Stimulated activated memory B cell treated with anti-CD40 and anti-IgM and Interleukin-4, amounts not matched to agents 10 μg/mL and 1 μg/mL and 100 μg/mL, for 72 hours (primary cell): ENCODE results near the gene CAPN15.

ENCODE experiments used
- ATAC-seq: fragments of 150-1000 bp; cut with Tn5 transposase; 2 replicates; pipeline ENCODE4 v1.10.0; 2021
- H3K27ac Mint-ChIP-seq: one replicate; pipeline ENCODE4 v1.8.0; 2022; ENCODE audit warnings: mild to moderate bottlenecking, mixed read lengths
- H3K27me3 Mint-ChIP-seq: one replicate; pipeline ENCODE4 v1.8.0; 2022; ENCODE audit warnings: mixed read lengths
- H3K36me3 Mint-ChIP-seq: one replicate; pipeline ENCODE4 v1.8.0; 2022; ENCODE audit warnings: mixed read lengths
- H3K4me1 Mint-ChIP-seq: one replicate; pipeline ENCODE4 v1.8.0; 2022; ENCODE audit warnings: mixed read lengths
- H3K4me3 Mint-ChIP-seq: one replicate; pipeline ENCODE4 v1.8.0; 2022; ENCODE audit warnings: mild to moderate bottlenecking, moderate library complexity, mixed read lengths
- H3K9me3 Mint-ChIP-seq: one replicate; pipeline ENCODE4 v1.8.0; 2022; ENCODE audit warnings: mixed read lengths

The CAPN15 gene

GRCh38 chr16:544517-544916 lies 17.0 kb downstream of the CAPN15 start:
- H3K27ac Mint-ChIP-seq, result no peak overlapping the region
- peaks cover 4% of the 10 kb centered on the region for H3K36me3 Mint-ChIP-seq
- no peaks in the 10 kb centered on the region for H3K27me3 Mint-ChIP-seq
- H3K4me1 Mint-ChIP-seq, result no peaks in the 10 kb centered on the region
- no peak overlapping the region for H3K4me3 Mint-ChIP-seq
- H3K9me3 Mint-ChIP-seq, result no peaks in the 10 kb centered on the region
- no peak for ATAC-seq

DNA sequence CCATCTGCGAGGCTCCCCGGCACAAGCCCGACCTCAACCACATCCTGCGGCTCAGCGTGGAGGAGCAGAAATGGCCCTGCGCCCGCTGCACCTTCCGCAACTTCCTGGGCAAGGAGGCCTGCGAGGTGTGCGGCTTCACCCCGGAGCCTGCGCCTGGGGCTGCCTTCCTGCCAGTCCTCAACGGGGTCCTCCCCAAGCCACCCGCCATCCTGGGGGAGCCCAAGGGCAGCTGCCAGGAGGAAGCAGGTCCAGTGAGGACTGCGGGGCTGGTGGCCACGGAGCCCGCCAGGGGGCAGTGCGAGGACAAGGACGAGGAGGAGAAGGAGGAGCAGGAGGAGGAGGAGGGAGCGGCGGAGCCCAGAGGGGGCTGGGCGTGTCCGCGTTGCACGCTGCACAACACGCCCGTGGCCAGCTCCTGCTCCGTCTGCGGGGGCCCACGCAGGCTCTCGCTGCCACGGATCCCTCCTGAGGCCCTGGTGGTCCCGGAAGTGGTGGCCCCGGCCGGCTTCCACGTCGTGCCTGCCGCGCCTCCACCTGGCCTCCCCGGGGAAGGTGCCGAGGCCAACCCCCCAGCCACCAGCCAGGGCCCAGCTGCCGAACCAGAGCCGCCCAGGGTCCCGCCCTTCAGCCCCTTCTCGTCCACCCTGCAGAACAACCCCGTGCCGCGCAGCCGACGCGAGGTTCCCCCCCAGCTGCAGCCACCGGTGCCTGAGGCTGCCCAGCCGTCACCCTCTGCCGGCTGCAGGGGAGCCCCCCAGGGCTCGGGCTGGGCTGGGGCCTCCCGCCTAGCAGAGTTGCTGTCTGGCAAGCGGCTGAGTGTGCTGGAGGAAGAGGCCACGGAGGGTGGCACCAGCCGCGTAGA lies 19.6 kb downstream of the CAPN15 start:
- no peaks in the 10 kb centered on the region for H3K4me1 Mint-ChIP-seq
- peak; percentile 51 for ATAC-seq
- H3K9me3 Mint-ChIP-seq, result no peaks in the 10 kb centered on the region
- no peak overlapping the region for H3K27ac Mint-ChIP-seq
- peaks cover 4% of the 10 kb centered on the region for H3K36me3 Mint-ChIP-seq
- peak overlapping the region; percentile 55 for H3K4me3 Mint-ChIP-seq
- no peaks in the 10 kb centered on the region for H3K27me3 Mint-ChIP-seq

- Mint-ChIP-seq H3K4me3 (no peak overlapping the region), H3K4me1 (no peaks in the 10 kb centered on the region), H3K27ac (no peak overlapping the region), H3K9me3 (no peaks in the 10 kb centered on the region), H3K36me3 (peaks cover 4% of the 10 kb centered on the region), H3K27me3 (no peaks in the 10 kb centered on the region)
- ATAC-seq, result no peak
Measured at GRCh38 chr16:548586-548985, 21.1 kb downstream of the CAPN15 start.

DNA sequence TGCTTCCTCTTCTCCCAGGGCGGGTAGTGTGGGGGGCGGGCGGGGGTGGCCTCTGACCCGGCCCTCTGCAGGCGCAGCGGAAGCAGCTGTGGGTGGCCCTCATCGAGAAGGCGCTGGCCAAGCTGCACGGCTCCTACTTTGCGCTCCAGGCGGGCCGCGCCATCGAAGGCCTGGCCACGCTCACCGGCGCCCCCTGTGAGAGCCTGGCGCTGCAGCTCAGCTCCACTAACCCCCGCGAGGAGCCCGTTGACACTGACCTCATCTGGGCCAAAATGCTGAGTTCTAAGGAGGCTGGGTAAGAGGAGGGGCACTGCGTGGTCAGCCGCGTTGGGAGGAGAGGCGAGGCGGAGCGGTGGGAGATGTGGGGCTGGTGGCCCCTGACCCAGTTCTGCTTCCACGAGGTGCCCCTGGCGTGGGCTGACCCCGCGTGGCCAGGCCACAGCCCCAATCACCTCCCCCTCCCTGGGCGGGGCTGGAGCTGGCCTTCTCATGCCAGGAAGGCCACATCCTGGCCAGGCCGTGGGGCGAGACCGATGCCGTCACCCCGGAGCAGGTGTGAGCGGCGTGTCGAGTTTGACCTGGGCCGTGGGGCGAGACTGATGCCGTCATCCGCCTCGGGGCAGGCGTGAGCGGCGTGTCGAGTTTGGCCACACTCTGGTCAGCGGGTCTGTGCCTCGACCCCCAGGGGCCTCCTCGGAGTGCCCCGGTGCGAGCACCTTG lies 22.2 kb downstream of the CAPN15 start:
- no peak overlapping the region for H3K27ac Mint-ChIP-seq
- H3K4me3 Mint-ChIP-seq, result no peak overlapping the region
- no peaks in the 10 kb centered on the region for H3K9me3 Mint-ChIP-seq
- H3K4me1 Mint-ChIP-seq, result no peaks in the 10 kb centered on the region
- no peak for ATAC-seq
- H3K36me3 Mint-ChIP-seq, result peaks cover 10% of the 10 kb centered on the region
- no peaks in the 10 kb centered on the region for H3K27me3 Mint-ChIP-seq

DNA sequence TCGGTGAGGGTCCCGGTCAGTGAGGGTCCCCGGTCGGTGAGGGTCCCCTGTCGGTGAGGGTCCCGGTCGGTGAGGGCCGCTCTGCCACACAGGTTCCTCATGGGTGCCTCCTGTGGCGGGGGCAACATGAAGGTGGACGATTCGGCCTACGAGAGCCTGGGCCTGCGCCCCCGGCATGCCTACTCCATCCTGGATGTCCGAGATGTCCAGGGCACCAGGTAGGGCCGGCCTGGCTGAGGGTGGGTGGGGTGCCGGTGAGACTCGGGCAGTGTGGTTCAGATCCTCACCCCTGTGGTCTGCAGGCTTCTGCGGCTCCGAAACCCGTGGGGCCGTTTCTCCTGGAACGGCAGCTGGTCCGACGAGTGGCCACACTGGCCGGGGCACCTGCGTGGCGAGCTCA lies 23.7 kb downstream of the CAPN15 start:
- Mint-ChIP-seq H3K4me3 (no peak overlapping the region), H3K36me3 (peaks cover 7% of the 10 kb centered on the region), H3K9me3 (no peaks in the 10 kb centered on the region), H3K27me3 (no peaks in the 10 kb centered on the region), H3K27ac (no peak overlapping the region), H3K4me1 (no peaks in the 10 kb centered on the region)
- ATAC-seq, result no peak

GRCh38 chr16:552171-552570 lies 24.7 kb downstream of the CAPN15 start:
- ATAC-seq, result no peak
- Mint-ChIP-seq H3K9me3 (no peaks in the 10 kb centered on the region), H3K4me1 (no peaks in the 10 kb centered on the region), H3K27ac (no peak overlapping the region), H3K4me3 (no peak overlapping the region), H3K27me3 (peaks cover 5% of the 10 kb centered on the region), H3K36me3 (peaks cover 7% of the 10 kb centered on the region)

DNA sequence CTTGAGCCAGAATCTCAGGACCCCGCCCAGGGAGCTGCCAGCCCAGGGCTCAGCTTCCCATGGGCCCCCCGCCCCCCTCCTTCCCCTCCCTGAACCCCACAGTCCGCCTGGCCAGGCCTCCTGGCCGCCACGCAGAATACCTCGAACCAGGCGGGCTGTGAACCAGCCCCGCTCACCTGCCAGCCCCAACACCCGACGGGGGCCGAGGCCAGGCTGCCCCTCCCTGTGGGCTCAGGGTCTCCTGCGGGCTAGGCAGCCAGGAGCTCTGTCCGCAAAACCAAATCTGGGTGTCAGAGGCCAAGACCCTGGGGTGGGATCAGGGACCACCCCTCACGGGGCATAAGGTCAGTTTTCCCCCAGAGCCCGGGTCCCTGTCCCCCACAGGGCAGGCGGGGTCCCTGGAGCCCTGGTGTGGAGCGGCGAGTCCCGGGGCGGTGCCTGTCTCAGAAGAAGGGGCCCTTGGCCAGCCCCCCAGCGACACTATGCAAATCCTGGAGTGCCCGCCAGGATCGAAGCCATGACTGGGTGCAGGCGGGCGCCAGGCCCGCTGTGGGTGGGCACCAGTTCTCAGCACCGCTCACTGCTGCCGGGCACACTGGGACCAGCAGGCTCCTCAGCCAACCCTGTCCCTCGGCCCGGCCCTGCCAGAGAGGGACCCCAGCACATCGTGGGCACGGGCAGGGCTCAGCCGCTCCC lies 26.2 kb downstream of the CAPN15 start:
- H3K4me3 Mint-ChIP-seq, result no peak overlapping the region
- H3K27ac Mint-ChIP-seq, result no peak overlapping the region
- no peak for ATAC-seq
- H3K27me3 Mint-ChIP-seq, result peaks cover 21% of the 10 kb centered on the region
- H3K36me3 Mint-ChIP-seq, result peaks cover 7% of the 10 kb centered on the region
- no peaks in the 10 kb centered on the region for H3K9me3 Mint-ChIP-seq
- peaks cover 6% of the 10 kb centered on the region for H3K4me1 Mint-ChIP-seq

- Mint-ChIP-seq H3K27ac (no peak overlapping the region), H3K27me3 (peaks cover 24% of the 10 kb centered on the region), H3K4me3 (no peak overlapping the region), H3K9me3 (no peaks in the 10 kb centered on the region), H3K36me3 (peaks cover 7% of the 10 kb centered on the region), H3K4me1 (peaks cover 7% of the 10 kb centered on the region)
- no peak for ATAC-seq
Measured at GRCh38 chr16:554297-554621, 26.7 kb downstream of the CAPN15 start.

- H3K4me1 Mint-ChIP-seq, result peaks cover 10% of the 10 kb centered on the region
- no peaks in the 10 kb centered on the region for H3K9me3 Mint-ChIP-seq
- H3K27me3 Mint-ChIP-seq, result peaks cover 29% of the 10 kb centered on the region
- ATAC-seq, result no peak
- H3K27ac Mint-ChIP-seq, result no peak overlapping the region
- H3K4me3 Mint-ChIP-seq, result no peak overlapping the region
- H3K36me3 Mint-ChIP-seq, result peaks cover 7% of the 10 kb centered on the region
Measured at GRCh38 chr16:554640-555365, 27.3 kb downstream of the CAPN15 start.

DNA sequence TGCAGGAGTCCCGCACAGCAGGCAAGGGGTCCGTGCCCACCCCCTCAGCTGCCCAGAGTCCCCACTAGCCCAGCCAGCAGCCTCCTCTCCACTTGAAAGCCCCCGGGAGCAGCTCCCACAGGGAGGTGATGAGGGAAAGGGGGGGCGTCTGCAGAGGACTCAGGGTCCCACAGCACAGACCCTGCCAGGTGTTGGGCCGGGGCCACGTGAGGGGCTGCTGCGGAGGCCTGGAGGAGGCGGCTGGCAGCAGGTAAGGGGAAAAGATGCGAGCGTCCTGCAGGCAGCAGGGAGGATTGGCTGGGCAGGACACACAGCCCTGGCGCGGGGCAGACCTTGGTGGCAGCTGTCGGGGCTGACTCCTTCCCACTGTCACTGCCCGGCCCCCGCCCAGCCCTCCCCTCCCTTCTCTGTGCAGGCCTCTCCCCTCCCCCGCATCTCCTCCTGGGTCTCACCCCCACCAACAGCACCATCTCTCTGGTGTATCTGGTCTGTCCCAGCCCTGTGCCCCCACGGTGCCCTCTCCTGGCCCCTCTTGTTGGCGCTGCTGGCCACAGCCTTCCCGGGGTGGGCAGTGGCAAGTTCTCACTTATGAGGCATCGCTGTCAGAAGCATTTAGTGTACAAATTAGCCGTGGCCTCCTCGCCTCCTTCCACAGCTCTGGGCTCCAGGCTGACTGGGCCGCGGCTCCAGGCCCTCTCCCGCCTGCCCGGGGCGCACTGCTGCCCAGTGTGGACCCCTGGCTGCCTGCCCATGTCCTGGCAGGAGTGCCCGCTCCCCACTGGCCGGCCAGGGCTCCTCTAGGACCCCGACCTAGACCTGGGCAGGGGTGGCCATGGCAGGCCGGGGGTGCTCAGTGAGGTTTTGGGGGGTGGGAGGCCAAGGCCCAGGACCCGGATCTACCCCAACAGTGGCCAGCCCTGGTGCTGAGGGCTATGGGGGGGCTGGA lies 28.3 kb downstream of the CAPN15 start:
- ATAC-seq, result no peak
- Mint-ChIP-seq H3K27ac (no peak overlapping the region), H3K4me1 (peaks cover 10% of the 10 kb centered on the region), H3K9me3 (no peaks in the 10 kb centered on the region), H3K27me3 (peaks cover 29% of the 10 kb centered on the region), H3K36me3 (peaks cover 7% of the 10 kb centered on the region), H3K4me3 (no peak overlapping the region)

DNA sequence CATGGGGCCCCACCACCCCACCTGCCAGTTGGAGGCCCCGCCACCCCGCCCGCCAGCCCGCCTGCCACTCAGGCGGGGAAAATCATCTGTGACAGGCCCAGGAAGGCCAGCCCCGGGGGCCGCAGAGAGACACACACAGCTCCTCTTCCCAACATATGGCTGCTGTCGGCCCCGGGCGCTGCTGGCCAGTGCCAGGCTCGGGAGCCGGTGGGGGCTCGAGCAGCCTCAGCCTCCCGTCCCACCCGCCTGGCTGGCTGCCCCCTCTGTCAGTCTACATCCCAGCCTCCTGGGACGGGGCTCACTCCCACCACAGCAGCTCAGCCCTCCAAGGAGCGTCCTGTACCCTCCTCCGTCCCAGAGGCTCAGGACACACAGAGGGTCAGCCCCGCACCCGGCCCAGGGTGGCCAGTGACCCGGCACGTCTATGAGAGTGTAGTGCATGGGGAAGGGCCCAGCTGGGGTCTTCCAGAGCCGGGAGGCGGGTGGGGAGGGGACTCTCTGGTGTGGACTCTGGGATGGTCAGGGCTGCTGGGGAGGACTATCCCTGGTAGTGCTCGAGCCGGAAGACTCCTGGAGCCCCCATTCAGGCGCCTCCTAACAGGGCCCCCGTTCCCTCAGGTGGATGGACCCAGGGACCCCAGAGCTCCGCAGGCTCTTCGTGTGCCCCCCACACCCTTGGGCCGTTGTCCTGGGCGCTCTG lies 29.1 kb downstream of the CAPN15 start:
- Mint-ChIP-seq H3K9me3 (no peaks in the 10 kb centered on the region), H3K36me3 (peaks cover 7% of the 10 kb centered on the region), H3K27me3 (peaks cover 29% of the 10 kb centered on the region), H3K27ac (no peak overlapping the region), H3K4me3 (no peak overlapping the region), H3K4me1 (peaks cover 10% of the 10 kb centered on the region)
- no peak for ATAC-seq

DNA sequence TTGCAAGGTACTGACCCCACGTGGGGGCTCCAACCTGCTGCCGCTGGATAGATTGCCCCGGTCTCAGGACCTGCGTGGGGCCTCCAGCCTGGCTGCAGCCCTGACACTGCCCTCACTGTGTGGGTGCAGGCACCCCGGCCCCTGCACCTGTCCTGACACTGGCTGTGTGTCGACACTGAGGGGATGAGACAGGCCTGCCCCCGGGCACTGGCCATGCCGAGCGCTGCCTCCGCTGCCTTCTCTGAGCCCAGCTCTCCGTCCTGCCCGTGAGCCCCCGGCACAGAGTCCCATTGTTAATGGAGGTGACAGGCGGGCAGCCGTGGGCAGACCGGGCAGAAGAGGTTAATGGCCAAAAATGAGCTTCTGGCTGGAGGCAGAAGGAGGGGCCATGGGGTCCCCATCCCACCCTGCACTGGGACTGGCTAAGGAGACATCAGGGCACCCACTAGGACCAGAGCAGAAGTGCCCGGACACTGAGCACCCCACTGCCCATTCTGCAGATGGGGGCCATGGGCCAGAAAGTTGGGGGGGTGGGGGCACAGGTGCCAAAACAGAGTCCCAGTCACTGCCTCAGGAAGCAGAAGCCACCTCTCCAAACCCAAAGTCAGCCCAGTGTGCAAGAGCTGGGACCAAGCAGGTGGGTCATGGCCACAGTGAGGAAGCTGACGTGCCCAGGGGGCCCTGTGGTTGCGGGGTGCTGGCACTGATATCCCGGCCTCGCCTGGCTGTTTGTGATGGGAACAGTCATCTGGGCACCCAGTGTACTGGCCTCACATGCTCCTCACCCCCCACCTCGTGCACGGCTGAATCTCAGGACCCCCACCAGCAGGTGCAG lies 30.2 kb downstream of the CAPN15 start:
- Mint-ChIP-seq H3K4me3 (no peak overlapping the region), H3K9me3 (no peaks in the 10 kb centered on the region)

More for the DNA sequence above, 30.2 kb downstream of the CAPN15 start:
- H3K27me3 Mint-ChIP-seq, result peaks cover 35% of the 10 kb centered on the region
- no peak overlapping the region for H3K27ac Mint-ChIP-seq
- H3K4me1 Mint-ChIP-seq, result peaks cover 10% of the 10 kb centered on the region
- ATAC-seq, result no peak
- H3K36me3 Mint-ChIP-seq, result peaks cover 7% of the 10 kb centered on the region
